H9 (cell line): ENCODE measurements around the gene DDI2. TPM values are rescaled to one million over a fixed set of nuclear protein-coding genes. Genes with fewer than 3 reads are reported as not detected.

Experiments
- DNase-seq: peaks from one replicate; pipeline ENCODE4 v3.0.0-alpha.2; 2017
- H2AFZ ChIP-seq: one replicate; pipeline ENCODE4 v1.6.1; 2013; ENCODE audit warnings: mild to moderate bottlenecking, low read length, control low read depth, moderate library complexity
- H2AK5ac ChIP-seq: 2 replicates; pipeline ENCODE4 v1.6.1; 2013; ENCODE audit warnings: low read length, control low read depth, mixed read lengths; ENCODE audit not compliant: insufficient read length
- H2BK120ac ChIP-seq: one replicate; pipeline ENCODE4 v1.6.1; 2013; ENCODE audit warnings: low read depth, mild to moderate bottlenecking, low read length, control low read depth, inconsistent platforms; ENCODE audit not compliant: poor library complexity, severe bottlenecking
- H2BK12ac ChIP-seq: 2 replicates; pipeline ENCODE4 v1.6.1; 2013; ENCODE audit warnings: low read length, control low read depth, mixed read lengths, low read depth; ENCODE audit not compliant: insufficient read length
- H2BK15ac ChIP-seq: 2 replicates; pipeline ENCODE4 v1.6.1; 2013; ENCODE audit warnings: low read depth, low read length, control low read depth
- H2BK20ac ChIP-seq: one replicate; pipeline ENCODE4 v1.6.1; 2013; ENCODE audit warnings: low read depth, mild to moderate bottlenecking, low read length, control low read depth, inconsistent platforms; ENCODE audit not compliant: poor library complexity, severe bottlenecking
- H2BK5ac ChIP-seq: 2 replicates; pipeline ENCODE4 v1.6.1; 2013; ENCODE audit warnings: low read length, control low read depth, mixed read lengths; ENCODE audit not compliant: insufficient read length
- H3K14ac ChIP-seq: 2 replicates; pipeline ENCODE4 v1.6.1; 2013; ENCODE audit warnings: low read length, control low read depth; ENCODE audit not compliant: insufficient read depth
- H3K18ac ChIP-seq: 2 replicates; pipeline ENCODE4 v1.6.1; 2013; ENCODE audit warnings: low read depth, mild to moderate bottlenecking, mixed read lengths, low read length, control low read depth; ENCODE audit not compliant: insufficient read length
- H3K23ac ChIP-seq: 2 replicates; pipeline ENCODE4 v1.6.1; 2013; ENCODE audit warnings: low read length, control low read depth, mixed read lengths, low read depth; ENCODE audit not compliant: insufficient read length
- H3K23me2 ChIP-seq: 2 replicates; pipeline ENCODE4 v1.6.1; 2013; ENCODE audit warnings: low read depth, mild to moderate bottlenecking, mixed read lengths, low read length, control low read depth; ENCODE audit not compliant: insufficient read length, poor library complexity, severe bottlenecking
- H3K27ac ChIP-seq: 2 replicates; pipeline ENCODE4 v1.5.1; 2013; ENCODE audit warnings: low read length, control low read depth, mixed read lengths, low read depth; ENCODE audit not compliant: insufficient read length
- H3K27me3 ChIP-seq: 2 replicates; pipeline ENCODE4 v1.6.1; 2013; ENCODE audit warnings: low read length, control low read depth, inconsistent platforms; ENCODE audit not compliant: insufficient read depth
- H3K4ac ChIP-seq: 2 replicates; pipeline ENCODE4 v1.6.1; 2013; ENCODE audit warnings: low read depth, mild to moderate bottlenecking, control low read depth, inconsistent platforms, low read length, moderate library complexity
- H3K4me1 ChIP-seq: 2 replicates; pipeline ENCODE4 v1.6.1; 2013; ENCODE audit warnings: low read length, control low read depth, inconsistent platforms; ENCODE audit not compliant: insufficient read depth
- H3K4me2 ChIP-seq: 2 replicates; pipeline ENCODE4 v1.6.1; 2013; ENCODE audit warnings: low read length, control low read depth, mixed read lengths; ENCODE audit not compliant: insufficient read length, insufficient read depth
- H3K56ac ChIP-seq: 2 replicates; pipeline ENCODE4 v1.6.1; 2013; ENCODE audit warnings: low read depth, mild to moderate bottlenecking, mixed read lengths, low read length, control low read depth; ENCODE audit not compliant: insufficient read length
- H3K79me1 ChIP-seq: 2 replicates; pipeline ENCODE4 v1.6.1; 2013; ENCODE audit warnings: low read depth, mild to moderate bottlenecking, moderate library complexity, low read length, control low read depth, inconsistent platforms; ENCODE audit not compliant: insufficient read depth, poor library complexity, severe bottlenecking
- H3K79me2 ChIP-seq: 2 replicates; pipeline ENCODE4 v1.6.1; 2013; ENCODE audit warnings: low read length, control low read depth, inconsistent platforms; ENCODE audit not compliant: insufficient read depth
- H3K9ac ChIP-seq: 2 replicates; pipeline ENCODE4 v1.6.1; 2013; ENCODE audit warnings: low read length, control low read depth, mixed read lengths; ENCODE audit not compliant: insufficient read length; ENCODE audit errors: extremely low read depth
- H3K9me3 ChIP-seq: one replicate; pipeline ENCODE4 v1.6.1; 2013; ENCODE audit warnings: low read depth, low read length, inconsistent platforms; ENCODE audit not compliant: control insufficient read depth
- H3T11ph ChIP-seq: one replicate; pipeline ENCODE4 v1.6.1; 2013; ENCODE audit warnings: mild to moderate bottlenecking, low read length, control low read depth, inconsistent platforms
- H4K20me1 ChIP-seq: one replicate; pipeline ENCODE4 v1.6.1; 2013; ENCODE audit not compliant: control insufficient read depth, insufficient read length, insufficient read depth
- H4K5ac ChIP-seq: 2 replicates; pipeline ENCODE4 v1.6.1; 2013; ENCODE audit warnings: low read depth, mild to moderate bottlenecking, mixed read lengths, low read length, control low read depth; ENCODE audit not compliant: insufficient read length
- H4K8ac ChIP-seq: replicated peaks from 2 replicates; pipeline ENCODE4 v1.6.1; 2013; ENCODE audit warnings: low read length, control low read depth, mixed read lengths, low read depth; ENCODE audit not compliant: insufficient read length
- H4K91ac ChIP-seq: 2 replicates; pipeline ENCODE4 v1.6.1; 2013; ENCODE audit warnings: low read depth, mild to moderate bottlenecking, moderate library complexity, mixed read lengths, low read length, control low read depth; ENCODE audit not compliant: insufficient read length
- H3K27ac Mint-ChIP-seq, 3 experiments: 2 replicates in 2 of 3; 3 replicates in 1 of 3; pipeline ENCODE4 v1.8.0; 2020 to 2021; ENCODE audit warnings: mixed read lengths in 3 of 3, mild to moderate bottlenecking in 1 of 3, moderate library complexity in 1 of 3
- H3K27me3 Mint-ChIP-seq: 2 replicates; pipeline ENCODE4 v1.8.0; 2021; ENCODE audit warnings: low read depth, mild to moderate bottlenecking, moderate library complexity, mixed read lengths
- H3K36me3 Mint-ChIP-seq, 3 experiments: 2 replicates in 2 of 3; 3 replicates in 1 of 3; pipeline ENCODE4 v1.8.0; 2020 to 2021; ENCODE audit warnings: low read depth in 3 of 3, mixed read lengths in 3 of 3; ENCODE audit not compliant: insufficient read depth in 1 of 3
- H3K4me1 Mint-ChIP-seq, 2 experiments: 2 replicates each; pipeline ENCODE4 v1.8.0; 2020; ENCODE audit warnings: mixed read lengths in 2 of 2
- H3K4me3 Mint-ChIP-seq, 2 experiments: 2 replicates in 1 of 2; 3 replicates in 1 of 2; pipeline ENCODE4 v1.8.0; 2020 to 2021; ENCODE audit warnings: mild to moderate bottlenecking in 2 of 2, mixed read lengths in 2 of 2, moderate library complexity in 1 of 2
- H3K9me3 Mint-ChIP-seq, 2 experiments: 2 replicates in 1 of 2; 3 replicates in 1 of 2; pipeline ENCODE4 v1.8.0; 2020; ENCODE audit warnings: mild to moderate bottlenecking in 2 of 2, mixed read lengths in 2 of 2, moderate library complexity in 1 of 2
- CTCF ChIP-seq: fragments of 200-600 bp; sonication (generic); conservative IDR thresholded peaks from 3 replicates; pipeline ENCODE4 v1.8.0; 2021; ENCODE audit warnings: antibody characterized with exemption, mild to moderate bottlenecking
- total RNA-seq: library from RNA; stranded (reverse); gene quantifications from 2 replicates; pipeline ENCODE4 v1.2.1, GENCODE V29; 2021

DDI2 gene
- total RNA-seq, 1 experiment from 2014 or later = 45.0 TPM

GRCh38 chr1:15579683-15580047 is 37.6 kb upstream of the DDI2 start:
- Histone ChIP-seq H3K56ac (no peak overlapping the region), H2BK20ac (no peak overlapping the region), H3K27me3 (no peaks in the 10 kb centered on the region), H3K14ac (no peak overlapping the region), H3K79me2 (no peaks in the 10 kb centered on the region), H2AFZ (no peak overlapping the region), H3K4me2 (no peak overlapping the region), H3T11ph (no peak overlapping the region), H2BK5ac (no peak overlapping the region), H4K91ac (no peak overlapping the region), H3K4me1 (no peaks in the 10 kb centered on the region), H3K9ac (no peak overlapping the region), H3K23me2 (no peaks in the 10 kb centered on the region), H2BK12ac (no peak overlapping the region), H3K9me3 (no peaks in the 10 kb centered on the region), H2BK120ac (no peak overlapping the region), H4K5ac (no peak overlapping the region), H2BK15ac (no peak overlapping the region), H3K79me1 (no peaks in the 10 kb centered on the region), H4K8ac (no peak overlapping the region), H4K20me1 (no peaks in the 10 kb centered on the region), H2AK5ac (no peak overlapping the region), H3K4ac (no peak overlapping the region), H3K27ac (no peak overlapping the region), H3K18ac (no peak overlapping the region), H3K23ac (no peak overlapping the region)
- no peaks in the 10 kb centered on the region for H3K9me3 Mint-ChIP-seq
- no peak overlapping the region for H3K4me3 Mint-ChIP-seq
- peak overlapping the region in 1 of 3 experiments; percentile 79; a peak in 1 of 7 replicates for H3K27ac Mint-ChIP-seq
- DNase-seq = no peak
- H3K36me3 Mint-ChIP-seq = no peaks in the 10 kb centered on the region
- H3K27me3 Mint-ChIP-seq = no peaks in the 10 kb centered on the region; the same call in 1 of the 2 replicates
- peaks cover 9 to 12% of the 10 kb centered on the region in 2 experiments for H3K4me1 Mint-ChIP-seq
- TF ChIP-seq CTCF = no peak
